Testis (tissue), 2 donors: ENCODE measurements around the gene ME2.

ENCODE experiments used
- POLR2A ChIP-seq: fragments of 450-650 bp; IDR thresholded peaks from one replicate; pipeline ENCODE4 v1.6.1; 2017; ENCODE audit warnings: antibody characterized with exemption, mild to moderate bottlenecking, moderate library complexity
- TF ChIP-seq, protein P1 (sequence below), 3 experiments: fragments of 450-650 bp in 2 of 3; fragments of 200-600 bp in 1 of 3; sonication (generic) in 1 of 3; IDR thresholded peaks; one replicate each; pipeline ENCODE4 v1.5.1; 2016 to 2019; ENCODE audit warnings: antibody characterized with exemption in 3 of 3, mild to moderate bottlenecking in 2 of 3, moderate library complexity in 1 of 3

DNA sequence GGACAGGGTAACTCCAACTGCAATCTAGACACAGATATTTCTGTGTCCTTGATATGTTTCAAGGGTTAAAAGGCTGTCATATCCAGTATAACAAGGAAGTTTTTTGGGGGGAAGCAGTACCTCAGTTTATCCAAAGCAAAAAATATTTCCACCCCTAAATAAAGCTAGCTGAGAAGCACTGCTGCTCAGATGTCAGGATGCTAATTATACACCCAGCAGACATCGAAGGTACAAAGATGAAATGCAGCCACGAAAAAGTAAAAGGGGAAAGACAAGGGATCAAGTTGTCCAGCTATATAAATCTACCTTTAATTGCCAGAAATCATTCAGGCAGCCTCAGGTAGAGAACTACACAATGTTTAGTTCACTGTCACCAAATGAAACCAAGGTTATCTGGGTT, 115.1 kb downstream of the ME2 start:
- TF ChIP-seq, protein P1, sequence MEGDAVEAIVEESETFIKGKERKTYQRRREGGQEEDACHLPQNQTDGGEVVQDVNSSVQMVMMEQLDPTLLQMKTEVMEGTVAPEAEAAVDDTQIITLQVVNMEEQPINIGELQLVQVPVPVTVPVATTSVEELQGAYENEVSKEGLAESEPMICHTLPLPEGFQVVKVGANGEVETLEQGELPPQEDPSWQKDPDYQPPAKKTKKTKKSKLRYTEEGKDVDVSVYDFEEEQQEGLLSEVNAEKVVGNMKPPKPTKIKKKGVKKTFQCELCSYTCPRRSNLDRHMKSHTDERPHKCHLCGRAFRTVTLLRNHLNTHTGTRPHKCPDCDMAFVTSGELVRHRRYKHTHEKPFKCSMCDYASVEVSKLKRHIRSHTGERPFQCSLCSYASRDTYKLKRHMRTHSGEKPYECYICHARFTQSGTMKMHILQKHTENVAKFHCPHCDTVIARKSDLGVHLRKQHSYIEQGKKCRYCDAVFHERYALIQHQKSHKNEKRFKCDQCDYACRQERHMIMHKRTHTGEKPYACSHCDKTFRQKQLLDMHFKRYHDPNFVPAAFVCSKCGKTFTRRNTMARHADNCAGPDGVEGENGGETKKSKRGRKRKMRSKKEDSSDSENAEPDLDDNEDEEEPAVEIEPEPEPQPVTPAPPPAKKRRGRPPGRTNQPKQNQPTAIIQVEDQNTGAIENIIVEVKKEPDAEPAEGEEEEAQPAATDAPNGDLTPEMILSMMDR (IDR thresholded peaks at IDR 0.05), result no peak
- no peak for TF ChIP-seq POLR2A
